Activated CD4-positive, alpha-beta T cell treated with anti-CD3 and anti-CD28 coated beads for 36 hours (primary cell): Measurements from ENCODE around the gene NKX2-4. TPM values are rescaled to one million over a fixed set of nuclear protein-coding genes. Genes with fewer than 3 reads are reported as not detected.

ENCODE experiments used
- ATAC-seq: fragments of 200-7000 bp; cut with Tn5 transposase; one replicate; pipeline ENCODE4 v1.10.0; 2021; ENCODE audit warnings: mild to moderate bottlenecking, moderate library complexity
- CTCF ChIA-PET: fragments of 350-600 bp; sonication (Branson Sonifier 250); formaldehyde crosslinking; loops from one replicate; lab custom pipeline; 2021; ENCODE audit warnings: antibody characterized with exemption; lab: Charles Lee
- POLR2A ChIA-PET: fragments of 350-600 bp; sonication (Branson Sonifier 250); formaldehyde crosslinking; loops from one replicate; lab custom pipeline; 2021; ENCODE audit warnings: antibody characterized with exemption, inconsistent platforms; lab: Charles Lee
- DNase-seq: peaks from one replicate; pipeline ENCODE4 v3.0.0-alpha.2; 2020
- H3K27ac Mint-ChIP-seq: one replicate; pipeline ENCODE4 v1.8.0; 2021; ENCODE audit warnings: mixed read lengths
- H3K27me3 Mint-ChIP-seq: one replicate; pipeline ENCODE4 v1.8.0; 2021; ENCODE audit warnings: mixed read lengths
- H3K36me3 Mint-ChIP-seq: one replicate; pipeline ENCODE4 v1.8.0; 2021; ENCODE audit warnings: low read depth, mixed read lengths
- H3K4me1 Mint-ChIP-seq: one replicate; pipeline ENCODE4 v1.8.0; 2021; ENCODE audit warnings: mixed read lengths
- H3K4me3 Mint-ChIP-seq: one replicate; pipeline ENCODE4 v1.8.0; 2021; ENCODE audit warnings: mild to moderate bottlenecking, moderate library complexity, mixed read lengths
- H3K9me3 Mint-ChIP-seq: one replicate; pipeline ENCODE4 v1.8.0; 2021; ENCODE audit warnings: low read depth, mixed read lengths
- intact Hi-C, 2 experiments: fragments of 100-400 bp; cut with DNase I in 1 of 2; cut with micrococcal nuclease in 1 of 2; formaldehyde crosslinking; loops; one replicate each; pipeline versions ENCODE4 v1.14.2 to v1.15.1; 2022 to 2024; cut with DNase I, micrococcal nuclease
- total RNA-seq, 2 experiments: library from RNA; stranded (reverse); gene quantifications; one replicate each; pipeline ENCODE4 v1.2.3, GENCODE V29; 2021

The NKX2-4 gene
- total RNA-seq, 2 experiments from 2014 or later, result not detected

- POLR2A ChIA-PET, result interaction anchor here (0.6 kb wide), 1 partner anchor 65 kb away, joined by 4 read pairs; no protein-coding TSS in a partner anchor
- Mint-ChIP-seq H3K4me1 (peaks cover 15% of the 10 kb centered on the region), H3K36me3 (peaks cover 49% of the 10 kb centered on the region), H3K27me3 (no peaks in the 10 kb centered on the region), H3K27ac (no peak overlapping the region), H3K4me3 (no peak overlapping the region), H3K9me3 (no peaks in the 10 kb centered on the region)
- intact Hi-C loops, result no loop called here
- DNase-seq (no peak), ATAC-seq (no peak)
- CTCF ChIA-PET, result no interaction called here
Measured at GRCh38 chr20:21360705-21361104, 36.6 kb downstream of the NKX2-4 start.

GRCh38 chr20:21358737-21359136 is 38.6 kb downstream of the NKX2-4 start:
- ChIA-PET CTCF (no interaction called here), POLR2A (no interaction called here)
- no peak overlapping the region for H3K27ac Mint-ChIP-seq
- no peaks in the 10 kb centered on the region for H3K27me3 Mint-ChIP-seq
- no peak for ATAC-seq
- H3K36me3 Mint-ChIP-seq, result peaks cover 52% of the 10 kb centered on the region
- no peak for DNase-seq
- H3K4me1 Mint-ChIP-seq, result peaks cover 15% of the 10 kb centered on the region
- H3K4me3 Mint-ChIP-seq, result no peak overlapping the region
- intact Hi-C loops, result no loop called here
- no peaks in the 10 kb centered on the region for H3K9me3 Mint-ChIP-seq

GRCh38 chr20:21357844-21358243 is 39.5 kb downstream of the NKX2-4 start:
- Mint-ChIP-seq H3K4me3 (no peak overlapping the region), H3K4me1 (peaks cover 15% of the 10 kb centered on the region), H3K27me3 (no peaks in the 10 kb centered on the region), H3K9me3 (no peaks in the 10 kb centered on the region), H3K27ac (no peak overlapping the region), H3K36me3 (peaks cover 44% of the 10 kb centered on the region)
- intact Hi-C loops, result no loop called here
- ChIA-PET POLR2A (no interaction called here), CTCF (interaction anchor here (0.6 kb wide), 1 partner anchor 116 kb away, joined by 3 read pairs; no protein-coding TSS in a partner anchor)
- DNase-seq (no peak), ATAC-seq (no peak)

GRCh38 chr20:21356386-21356785 is 40.9 kb downstream of the NKX2-4 start:
- POLR2A ChIA-PET, result no interaction called here
- intact Hi-C loops, result no loop called here
- Mint-ChIP-seq H3K9me3 (no peaks in the 10 kb centered on the region), H3K36me3 (peaks cover 35% of the 10 kb centered on the region), H3K4me1 (peaks cover 13% of the 10 kb centered on the region), H3K27me3 (no peaks in the 10 kb centered on the region), H3K27ac (no peak overlapping the region), H3K4me3 (no peak overlapping the region)
- ATAC-seq (no peak), DNase-seq (no peak)
- CTCF ChIA-PET, result interaction anchor here (0.9 to 1.2 kb wide), 2 partner anchors 33 to 120 kb away, joined by 3 to 5 read pairs; no protein-coding TSS in a partner anchor

- ChIA-PET CTCF (interaction anchor here (1.2 kb wide), 1 partner anchor 120 kb away, joined by 5 read pairs; no protein-coding TSS in a partner anchor), POLR2A (no interaction called here)
- Mint-ChIP-seq H3K27ac (no peak overlapping the region), H3K4me1 (peaks cover 9% of the 10 kb centered on the region), H3K4me3 (no peak overlapping the region), H3K27me3 (no peaks in the 10 kb centered on the region), H3K36me3 (peaks cover 33% of the 10 kb centered on the region), H3K9me3 (no peaks in the 10 kb centered on the region)
- ATAC-seq, result no peak
- DNase-seq, result no peak
- intact Hi-C loops, result no loop called here
Measured at GRCh38 chr20:21355981-21356380, 41.3 kb downstream of the NKX2-4 start.

GRCh38 chr20:21353236-21353635 is 44.1 kb downstream of the NKX2-4 start:
- H3K36me3 Mint-ChIP-seq, result peaks cover 31% of the 10 kb centered on the region
- intact Hi-C loops, result loop anchor here in 1 of 2 experiments (5.0 kb wide), 1 partner anchor 116 kb away; no protein-coding TSS in a partner anchor

GRCh38 chr20:21352703-21353102 is 44.6 kb downstream of the NKX2-4 start:
- Mint-ChIP-seq H3K27me3 (no peaks in the 10 kb centered on the region), H3K36me3 (peaks cover 32% of the 10 kb centered on the region), H3K9me3 (no peaks in the 10 kb centered on the region), H3K4me1 (no peaks in the 10 kb centered on the region), H3K27ac (no peak overlapping the region), H3K4me3 (no peak overlapping the region)
- intact Hi-C loops, result loop anchor here in 1 of 2 experiments (5.0 kb wide), 1 partner anchor 115 kb away; no protein-coding TSS in a partner anchor
- ATAC-seq, result no peak
- CTCF ChIA-PET, result interaction anchor here (1.4 to 2.3 kb wide), 3 partner anchors 12 to 117 kb away, joined by 4 to 12 read pairs (median 5); no protein-coding TSS in a partner anchor
- no peak for DNase-seq
- POLR2A ChIA-PET, result no interaction called here

More at GRCh38 chr20:21353236-21353635, 44.1 kb downstream of the NKX2-4 start:
- ChIA-PET CTCF (interaction anchor here (1.8 to 2.3 kb wide), 2 partner anchors 17 to 118 kb away, joined by 5 to 12 read pairs; no protein-coding TSS in a partner anchor), POLR2A (no interaction called here)
- H3K9me3 Mint-ChIP-seq, result no peaks in the 10 kb centered on the region
- no peak overlapping the region for H3K4me3 Mint-ChIP-seq
- no peaks in the 10 kb centered on the region for H3K27me3 Mint-ChIP-seq
- H3K27ac Mint-ChIP-seq, result no peak overlapping the region
- ATAC-seq (no peak), DNase-seq (no peak)
- H3K4me1 Mint-ChIP-seq, result no peaks in the 10 kb centered on the region

Other genes with a start within 250 kb of the NKX2-4 start
- gene XRN2, start 94.2 kb downstream of the NKX2-4 start, total RNA-seq, result 10 to 100 TPM; 87.1 to 88.4 TPM
- gene NKX2-2, start 116.5 kb upstream of the NKX2-4 start, total RNA-seq, result not detected